CD4-positive, alpha-beta T cell treated with Interleukin-17A for 4 hours (primary cell): ENCODE data around the gene CTNNA3.
A peak's percentile ranks its signal among the peaks of the same experiment; 100 is the strongest.

Experiments used
- DNase-seq: peaks from one replicate; pipeline ENCODE4 v3.0.0-alpha.2; 2020; ENCODE audit warnings: mixed read lengths

Gene CTNNA3

GRCh38 chr10:66189271-66189670 lies 1506.7 kb downstream of the CTNNA3 start:
- no peak for DNase-seq

DNA sequence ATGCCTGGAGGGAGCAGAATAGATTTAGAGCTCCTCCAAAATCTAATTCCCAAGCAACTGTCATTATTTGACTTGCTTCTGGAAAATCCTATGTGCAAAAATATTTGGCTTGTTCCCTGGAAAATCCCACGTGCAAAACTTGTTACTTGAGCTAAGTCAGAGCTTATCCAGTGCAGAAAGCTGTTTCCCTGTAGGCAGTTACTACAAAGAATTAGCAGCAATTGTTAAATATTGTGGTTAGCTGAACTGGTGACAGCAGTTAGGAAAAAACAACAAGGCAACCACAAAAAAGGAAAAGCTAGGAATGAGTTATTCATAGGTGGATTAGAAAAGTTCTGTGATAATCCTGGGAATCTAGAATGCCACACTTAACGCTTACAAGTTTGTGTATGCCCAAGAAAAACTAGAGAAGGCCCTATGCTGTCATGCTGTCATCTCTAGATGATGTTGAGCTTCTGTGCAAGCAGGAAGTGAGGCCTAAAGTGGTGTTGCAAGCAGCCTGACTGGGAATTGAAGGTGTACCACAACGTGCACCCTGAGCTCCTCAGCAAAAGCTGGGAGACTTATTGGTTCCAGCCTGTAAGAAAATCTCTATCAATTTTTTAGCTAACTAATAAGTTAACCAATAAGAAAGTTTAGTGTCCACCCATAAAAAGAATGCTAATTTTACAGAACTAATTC lies 1508.8 kb downstream of the CTNNA3 start:
- no peak for DNase-seq

DNA sequence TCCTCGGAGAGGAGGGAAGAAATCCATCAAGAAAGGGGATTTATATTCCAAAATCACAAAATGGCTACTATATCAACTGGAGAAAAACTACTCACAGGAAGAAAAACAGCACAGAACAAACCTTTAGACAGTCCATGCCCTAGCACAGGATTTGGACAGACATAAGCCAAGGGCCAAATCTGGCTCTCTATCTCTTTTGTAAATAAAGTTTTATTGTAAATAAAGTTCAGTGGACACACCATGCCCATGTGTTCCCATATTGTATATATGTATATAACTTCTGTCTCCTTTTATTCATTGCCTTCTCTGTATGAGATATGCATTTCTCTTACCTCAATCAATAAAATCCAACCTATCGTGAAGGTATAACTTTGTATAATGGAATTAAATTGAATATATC lies 1513.0 kb downstream of the CTNNA3 start:
- no peak for DNase-seq

GRCh38 chr10:66180581-66181318 lies 1515.2 kb downstream of the CTNNA3 start:
- DNase-seq = peak; percentile 8

DNA sequence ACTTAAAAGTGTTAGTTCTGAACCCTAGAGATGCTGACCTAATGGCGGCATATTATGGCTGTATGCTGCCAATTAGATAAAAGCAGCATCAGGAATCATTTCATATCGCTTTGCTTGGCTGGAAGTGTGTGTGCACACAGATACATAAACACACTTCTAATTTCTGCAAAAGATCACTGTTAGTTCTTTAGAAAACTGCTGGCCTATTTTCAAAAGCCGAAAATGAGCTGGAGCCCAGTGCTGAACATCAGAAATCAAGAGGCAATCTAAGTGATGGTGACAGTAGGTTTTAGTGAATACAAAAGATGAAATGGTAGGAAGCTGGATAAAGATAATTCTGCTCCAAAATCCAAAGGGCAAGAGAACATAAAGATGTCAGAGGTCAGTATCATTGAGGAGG lies 1516.0 kb downstream of the CTNNA3 start:
- no peak for DNase-seq

DNA sequence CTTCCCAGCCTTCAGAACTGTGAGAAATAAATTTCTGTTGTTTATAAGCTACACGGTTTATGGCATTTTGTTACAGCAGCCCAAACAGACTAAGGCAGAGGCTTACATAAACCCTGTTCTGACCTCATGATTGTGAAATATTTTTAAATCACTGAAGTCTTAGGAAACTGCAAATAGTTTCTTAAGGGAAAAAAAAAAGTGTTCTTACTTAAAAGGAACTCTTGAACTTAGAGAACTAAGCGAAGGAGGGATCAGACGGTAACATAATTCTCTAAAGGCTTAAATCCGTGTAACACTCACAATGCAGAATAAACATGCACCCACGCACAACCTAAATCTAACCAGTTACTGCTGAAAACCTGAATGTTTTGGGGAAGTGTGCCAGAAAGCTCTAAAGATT lies 1519.2 kb downstream of the CTNNA3 start:
- DNase-seq = no peak

GRCh38 chr10:66167816-66168215 lies 1528.2 kb downstream of the CTNNA3 start:
- no peak for DNase-seq

GRCh38 chr10:66162560-66163143 lies 1533.3 kb downstream of the CTNNA3 start:
- no peak for DNase-seq

GRCh38 chr10:66151346-66151745 lies 1544.6 kb downstream of the CTNNA3 start:
- DNase-seq = no peak

- DNase-seq = no peak
Observed at GRCh38 chr10:66148312-66148711, 1547.7 kb downstream of the CTNNA3 start.

GRCh38 chr10:66144016-66144415 lies 1552.0 kb downstream of the CTNNA3 start:
- no peak for DNase-seq

- no peak for DNase-seq
Observed at GRCh38 chr10:66102756-66103155, 1593.2 kb downstream of the CTNNA3 start.

DNA sequence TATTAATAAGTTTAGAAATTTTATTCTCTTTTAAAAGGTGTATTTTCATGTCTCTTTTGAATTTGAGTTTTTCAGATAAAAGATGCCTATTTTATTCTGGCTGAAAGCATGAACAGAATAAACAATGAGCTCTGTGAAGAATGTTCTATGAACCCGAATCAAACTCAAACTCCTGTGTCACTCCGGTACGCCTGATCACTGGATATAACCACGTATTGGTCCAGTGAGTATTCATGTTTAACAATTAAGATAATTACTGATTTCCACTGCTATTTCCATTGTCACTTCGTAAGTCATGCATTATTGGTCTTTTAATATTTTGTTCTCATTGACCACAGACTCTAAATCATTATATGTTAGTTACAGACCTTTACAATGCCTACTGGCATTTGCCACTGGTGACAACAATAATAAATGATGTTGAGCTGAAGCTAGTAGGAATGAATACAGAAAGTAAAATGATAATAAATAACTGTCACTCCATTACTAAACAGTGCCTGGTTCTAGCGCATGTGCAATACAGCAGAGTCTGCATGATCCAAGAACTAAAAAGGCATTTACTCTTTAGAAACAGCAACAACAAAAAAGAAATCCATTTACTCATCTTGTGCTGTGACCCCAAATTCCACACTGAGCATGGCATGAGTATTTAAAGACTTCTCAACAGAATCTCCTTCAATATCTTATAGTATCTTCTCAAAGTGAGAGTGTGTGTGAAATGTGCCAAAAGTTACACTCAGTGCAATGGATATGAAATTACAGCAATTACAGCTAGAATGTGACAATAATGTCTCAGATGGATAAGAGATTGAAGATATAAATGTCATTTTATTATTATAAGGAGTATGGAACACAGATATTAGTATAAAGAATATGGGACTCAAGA lies 1597.2 kb downstream of the CTNNA3 start:
- no peak for DNase-seq

DNA sequence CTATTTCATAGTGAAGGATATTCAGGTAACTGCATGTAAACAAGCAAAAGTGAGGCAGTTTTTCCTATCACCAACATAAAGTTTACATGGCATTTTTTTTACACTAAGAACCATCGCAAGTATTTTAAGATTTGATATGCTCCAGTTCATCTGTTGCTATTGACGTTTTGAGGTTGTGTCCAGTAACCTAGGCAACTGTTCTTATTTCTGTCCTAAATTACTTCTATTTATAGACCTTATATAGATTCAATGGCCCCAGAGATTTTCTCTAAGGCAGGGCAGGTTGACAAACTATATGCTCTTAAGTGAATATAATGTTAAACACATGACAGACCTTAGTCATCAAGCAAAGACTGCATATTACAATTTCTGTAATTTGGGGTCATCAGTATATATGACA lies 1600.4 kb downstream of the CTNNA3 start:
- no peak for DNase-seq

- DNase-seq = no peak
Observed at GRCh38 chr10:66085906-66086305, 1610.1 kb downstream of the CTNNA3 start.

- DNase-seq = no peak
Observed at GRCh38 chr10:66071907-66072306, 1624.1 kb downstream of the CTNNA3 start.

GRCh38 chr10:66058594-66058993 lies 1637.4 kb downstream of the CTNNA3 start:
- no peak for DNase-seq

DNA sequence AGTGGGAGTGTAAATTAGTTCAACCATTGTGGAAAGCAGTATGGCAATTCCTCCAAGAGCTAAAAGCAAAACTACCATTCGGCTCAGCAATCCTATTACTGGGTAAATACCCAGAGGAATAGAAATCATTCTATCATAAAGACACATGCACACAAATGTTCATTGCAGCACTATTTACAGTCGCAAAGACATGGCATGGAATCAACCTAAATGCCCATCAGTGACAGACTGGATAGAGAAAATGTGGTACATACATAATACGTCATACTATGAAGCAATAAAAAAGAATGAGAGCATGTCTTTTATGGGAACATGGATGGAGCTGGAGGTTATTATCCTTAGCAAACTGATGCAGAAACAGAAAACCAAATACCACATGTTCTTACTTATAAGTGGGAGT lies 1646.7 kb downstream of the CTNNA3 start:
- no peak for DNase-seq

- no peak for DNase-seq
Observed at GRCh38 chr10:66045859-66046258, 1650.1 kb downstream of the CTNNA3 start.

DNA sequence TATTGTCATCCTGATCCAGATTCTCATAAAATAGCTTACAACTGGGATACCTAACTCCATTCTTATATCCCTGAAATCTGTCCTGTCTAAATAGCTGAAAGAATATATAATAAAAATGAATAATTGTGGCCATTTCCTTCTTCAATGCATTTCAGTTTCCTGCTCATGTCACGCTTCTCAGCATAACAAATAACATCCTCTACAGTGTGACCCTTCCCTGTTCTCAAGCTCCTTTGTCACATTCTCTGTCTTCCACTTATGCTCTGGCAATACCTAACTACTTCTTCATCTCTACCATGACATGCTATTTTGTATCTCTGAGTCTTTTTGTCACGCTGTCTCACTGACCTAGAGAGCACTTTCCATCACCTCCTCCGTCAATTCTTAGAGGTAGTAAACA lies 1654.2 kb downstream of the CTNNA3 start:
- no peak for DNase-seq

DNA sequence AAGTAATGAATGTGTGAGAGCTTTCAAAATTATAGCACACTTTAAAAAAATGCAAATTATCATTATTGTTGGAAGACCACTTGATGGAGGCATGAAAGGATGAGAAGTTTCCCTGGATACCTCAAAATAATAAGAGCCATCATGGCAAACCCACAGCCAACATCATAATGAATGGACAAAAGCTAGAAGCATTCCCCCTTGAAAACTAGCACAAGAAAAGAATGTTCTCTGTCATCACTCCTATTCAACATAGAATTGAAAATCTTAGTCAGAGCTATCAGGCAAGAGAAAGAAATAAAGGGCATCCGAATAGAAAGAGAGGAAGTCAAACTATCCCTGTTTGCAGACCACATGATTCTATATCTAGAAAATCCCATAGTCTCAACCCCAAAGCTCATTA lies 1657.4 kb downstream of the CTNNA3 start:
- no peak for DNase-seq

DNA sequence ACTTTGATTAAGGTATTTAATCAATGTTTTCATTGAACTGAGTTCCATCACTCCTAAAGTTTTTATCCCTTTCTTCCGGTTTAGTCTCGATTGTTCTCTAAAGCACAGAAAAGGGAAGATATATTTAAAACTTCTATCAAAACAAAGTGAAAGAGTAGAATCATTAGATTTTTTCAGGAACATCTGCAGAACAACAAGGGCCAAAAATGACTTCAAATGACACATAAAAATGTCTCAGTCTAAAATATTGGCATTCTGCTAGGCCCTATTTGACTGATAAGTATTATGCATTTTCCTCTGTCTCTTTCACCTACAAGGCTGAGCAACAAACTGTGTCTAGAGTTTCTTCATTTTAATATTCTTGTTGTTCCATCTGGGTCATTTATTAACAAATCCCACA lies 1669.7 kb downstream of the CTNNA3 start:
- no peak for DNase-seq

- no peak for DNase-seq
Observed at GRCh38 chr10:66025186-66025585, 1670.8 kb downstream of the CTNNA3 start.
